Non-pigmented ciliary epithelial cell (primary cell): ENCODE results near the gene UQCRFS1.
"Not testable (repeated sequence)": the region's sequence is repeated elsewhere in the genome, so short reads cannot be mapped to it uniquely, and the experiment has no call there.

ENCODE experiments used
- DNase-seq: peaks from one replicate; pipeline ENCODE4 v3.0.0-alpha.2; 2010; ENCODE audit warnings: low read depth

The UQCRFS1 gene

GRCh38 chr19:29214411-29214810 is 1.5 kb upstream of the UQCRFS1 start:
- no peak for DNase-seq

GRCh38 chr19:29212356-29212647 is 649 bp downstream of the UQCRFS1 start:
- DNase-seq: no peak

GRCh38 chr19:29211562-29212355 is 1.2 kb downstream of the UQCRFS1 start:
- DNase-seq: no peak

- DNase-seq: not testable (repeated sequence)
Observed at GRCh38 chr19:29211041-29211440, 1.9 kb downstream of the UQCRFS1 start.

- DNase-seq: not testable (repeated sequence)
Observed at GRCh38 chr19:29210502-29210901, 2.4 kb downstream of the UQCRFS1 start.

GRCh38 chr19:29207403-29208187 is 5.4 kb downstream of the UQCRFS1 start:
- DNase-seq: not testable (repeated sequence)

- no peak for DNase-seq
Observed at GRCh38 chr19:29206453-29206852, 6.5 kb downstream of the UQCRFS1 start.

- no peak for DNase-seq
Observed at GRCh38 chr19:29202281-29202680, 10.7 kb downstream of the UQCRFS1 start.

GRCh38 chr19:29201855-29202254 is 11.1 kb downstream of the UQCRFS1 start:
- DNase-seq: no peak

- DNase-seq: no peak
Observed at GRCh38 chr19:29194658-29195057, 18.3 kb downstream of the UQCRFS1 start.

- DNase-seq: no peak
Observed at GRCh38 chr19:29193155-29193554, 19.8 kb downstream of the UQCRFS1 start.

GRCh38 chr19:29191005-29191404 is 21.9 kb downstream of the UQCRFS1 start:
- no peak for DNase-seq

- DNase-seq: no peak
Observed at GRCh38 chr19:29189033-29189360, 24.0 kb downstream of the UQCRFS1 start.

- no peak for DNase-seq
Observed at GRCh38 chr19:29188289-29189032, 24.5 kb downstream of the UQCRFS1 start.

- DNase-seq: no peak
Observed at GRCh38 chr19:29187676-29188075, 25.3 kb downstream of the UQCRFS1 start.

GRCh38 chr19:29185427-29185826 is 27.5 kb downstream of the UQCRFS1 start:
- DNase-seq: no peak

- no peak for DNase-seq
Observed at GRCh38 chr19:29176981-29177754, 35.8 kb downstream of the UQCRFS1 start.

- no peak for DNase-seq
Observed at GRCh38 chr19:29173896-29174295, 39.1 kb downstream of the UQCRFS1 start.

- DNase-seq: no peak
Observed at GRCh38 chr19:29172302-29172701, 40.6 kb downstream of the UQCRFS1 start.

- no peak for DNase-seq
Observed at GRCh38 chr19:29171525-29171924, 41.4 kb downstream of the UQCRFS1 start.

GRCh38 chr19:29170554-29170953 is 42.4 kb downstream of the UQCRFS1 start:
- no peak for DNase-seq

GRCh38 chr19:29162694-29163093 is 50.3 kb downstream of the UQCRFS1 start:
- no peak for DNase-seq
